HCT116 (cell line): Measurements from ENCODE around the gene RELB. TPM values are rescaled to one million over a fixed set of nuclear protein-coding genes. Genes with fewer than 3 reads are reported as not detected.

Experiments used
- ATAC-seq: fragments of 200-7000 bp; cut with Tn5 transposase; 2 replicates; pipeline ENCODE4 v1.9.1; 2020; ENCODE audit warnings: mild to moderate bottlenecking, moderate library complexity
- BruUV-seq: library from RNA; stranded (reverse); fragments of 400-500 nt; replicated peaks from 2 replicates; lab custom pipeline; 2021; lab: Mats Ljungman, UMichigan
- CTCF ChIA-PET: fragments of 300-600 bp; sonication (Branson Sonifier 250); formaldehyde crosslinking; loops from one replicate; lab custom pipeline; 2021; ENCODE audit warnings: antibody characterized with exemption; lab: Charles Lee
- POLR2A ChIA-PET: fragments of 300-600, 350-600 bp; sonication (Branson Sonifier 250); formaldehyde crosslinking; loops from one replicate; lab custom pipeline; 2021; ENCODE audit warnings: antibody characterized with exemption; lab: Charles Lee
- RAD21 ChIA-PET, 2 experiments: fragments of 300-600 bp; sonication (Branson Sonifier 250); formaldehyde crosslinking; loops; one replicate each; lab custom pipeline; 2023; ENCODE audit warnings: low total read pairs in 2 of 2; ENCODE audit not compliant: uncharacterized antibody in 2 of 2, unreplicated experiment in 2 of 2, low non-redundant PET in 1 of 2; lab: Charles Lee
- DNase-seq: peaks from one replicate; pipeline ENCODE4 v3.0.0-alpha.2; 2010; ENCODE audit warnings: low read depth, low spot score
- H2AFZ ChIP-seq: fragments of 200-600 bp; shearing (Covaris generic), sonication (generic); 2 replicates; pipeline ENCODE4 v1.6.1; 2017; ENCODE audit warnings: low read depth, mixed run types, mixed read lengths, antibody characterized with exemption, low read length; ENCODE audit not compliant: poor library complexity, severe bottlenecking
- H3K27ac ChIP-seq: 2 replicates; pipeline ENCODE4 v1.5.1; 2012; ENCODE audit warnings: low read depth, low read length
- H3K27me3 ChIP-seq: fragments of 200-600 bp; sonication (generic); 2 replicates; pipeline ENCODE4 v1.6.1; 2016; ENCODE audit warnings: mixed run types, low read length, mixed read lengths; ENCODE audit not compliant: insufficient read depth
- H3K36me3 ChIP-seq, 2 experiments: fragments of 200-500 bp in 1 of 2; fragments of 200-600 bp in 1 of 2; sonication (Bioruptor generic) in 1 of 2; sonication (generic) in 1 of 2; 2 replicates each; pipeline versions ENCODE4 v1.5.1 to v1.6.1; 2014 to 2016; ENCODE audit warnings: low read length in 2 of 2, inconsistent platforms in 1 of 2, mixed read lengths in 1 of 2, mixed run types in 1 of 2; ENCODE audit not compliant: insufficient read depth in 2 of 2, control insufficient read depth in 1 of 2
- H3K4me1 ChIP-seq, 2 experiments: fragments of 200-600 bp in 1 of 2; sonication (generic) in 1 of 2; 2 replicates each; pipeline versions ENCODE4 v1.5.1 to v1.6.1; 2012 to 2017; ENCODE audit warnings: low read length in 2 of 2, inconsistent platforms in 1 of 2, mild to moderate bottlenecking in 1 of 2, mixed read lengths in 1 of 2, mixed run types in 1 of 2, moderate library complexity in 1 of 2; ENCODE audit not compliant: insufficient read depth in 2 of 2, control insufficient read depth in 1 of 2
- H3K4me2 ChIP-seq: fragments of 200-600 bp; sonication (generic); 2 replicates; pipeline ENCODE4 v1.6.1; 2017; ENCODE audit warnings: mixed run types, low read length, mixed read lengths
- H3K4me3 ChIP-seq, 2 experiments: fragments of 200-600 bp in 1 of 2; sonication (generic) in 1 of 2; replicated peaks in 1 of 2; 2 replicates each; pipeline ENCODE4 v1.5.1; 2011 to 2016; ENCODE audit warnings: low read length in 2 of 2, control low read depth in 1 of 2, low read depth in 1 of 2, mild to moderate bottlenecking in 1 of 2, mixed read lengths in 1 of 2, mixed run types in 1 of 2
- H3K79me2 ChIP-seq: fragments of 200-600 bp; sonication (generic); 2 replicates; pipeline ENCODE4 v1.6.1; 2017; ENCODE audit warnings: mild to moderate bottlenecking, mixed run types, low read length, moderate library complexity, mixed read lengths; ENCODE audit not compliant: insufficient read depth
- H3K9ac ChIP-seq: fragments of 200-600 bp; sonication (generic); 2 replicates; pipeline ENCODE4 v1.6.1; 2016; ENCODE audit warnings: low read length, mixed read lengths
- H3K9me2 ChIP-seq: fragments of 200-600 bp; sonication (generic), shearing (Covaris generic); 2 replicates; pipeline ENCODE4 v1.6.1; 2017; ENCODE audit warnings: mixed run types, mild to moderate bottlenecking, moderate library complexity; ENCODE audit not compliant: insufficient read depth
- H3K9me3 ChIP-seq, 2 experiments: fragments of 200-500 bp in 1 of 2; fragments of 200-600 bp in 1 of 2; sonication (Bioruptor generic) in 1 of 2; sonication (generic) in 1 of 2; 2 replicates each; pipeline ENCODE4 v1.6.1; 2014 to 2017; ENCODE audit warnings: low read length in 2 of 2, mixed read lengths in 2 of 2, inconsistent platforms in 1 of 2, low read depth in 1 of 2, mild to moderate bottlenecking in 1 of 2, mixed run types in 1 of 2, moderate library complexity in 1 of 2; ENCODE audit not compliant: control insufficient read depth in 1 of 2, insufficient read depth in 1 of 2
- H4K20me1 ChIP-seq: fragments of 200-600 bp; sonication (generic), shearing (Covaris generic); 2 replicates; pipeline ENCODE4 v1.6.1; 2017; ENCODE audit warnings: mixed run types, mild to moderate bottlenecking, moderate library complexity; ENCODE audit not compliant: insufficient read depth
- CBX3 ChIP-seq: IDR thresholded peaks from 2 replicates; pipeline ENCODE4 v1.6.1; 2012; ENCODE audit warnings: low read depth
- ELF1 ChIP-seq: IDR thresholded peaks from 2 replicates; pipeline ENCODE4 v1.6.1; 2012; ENCODE audit warnings: low read depth, borderline replicate concordance
- EZH2phosphoT487 ChIP-seq: fragments of 200-600 bp; IDR thresholded peaks from 2 replicates; pipeline ENCODE4 v1.6.1; 2018; ENCODE audit warnings: antibody characterized with exemption, borderline replicate concordance
- JUND ChIP-seq: IDR thresholded peaks from 2 replicates; pipeline ENCODE4 v1.6.1; 2012
- POLR2A ChIP-seq: IDR thresholded peaks from 2 replicates; pipeline ENCODE4 v1.7.0; 2011; ENCODE audit warnings: borderline replicate concordance; ENCODE audit not compliant: insufficient read depth, insufficient read length; ENCODE audit errors: extremely low read depth
- SP1 ChIP-seq: IDR thresholded peaks from 2 replicates; pipeline ENCODE4 v1.6.1; 2012; ENCODE audit warnings: low read depth
- ZFX ChIP-seq: fragments of 450-650 bp; IDR thresholded peaks from 2 replicates; pipeline ENCODE4 v1.6.1; 2017
- ZNF274 ChIP-seq: fragments of 200-500 bp; sonication (Bioruptor generic); IDR thresholded peaks from 2 replicates; pipeline ENCODE4 v1.6.1; 2014; ENCODE audit warnings: mild to moderate bottlenecking, low read depth, low read length, inconsistent platforms
- intact Hi-C: fragments of 100-400 bp; cut with micrococcal nuclease; formaldehyde crosslinking; loops from 2 replicates; pipeline ENCODE4 v1.10.0; 2022
- total RNA-seq: library from RNA; stranded (reverse); gene quantifications from one replicate; pipeline ENCODE4 v1.2.1, GENCODE V29; 2021; ENCODE audit not compliant: unreplicated experiment
- TF ChIP-seq, protein P1 (sequence below): IDR thresholded peaks from 2 replicates; pipeline ENCODE4 v1.6.1; 2012; ENCODE audit warnings: low read depth

RELB gene
- total RNA-seq, 1 experiment from 2014 or later, result 12.9 TPM

DNA sequence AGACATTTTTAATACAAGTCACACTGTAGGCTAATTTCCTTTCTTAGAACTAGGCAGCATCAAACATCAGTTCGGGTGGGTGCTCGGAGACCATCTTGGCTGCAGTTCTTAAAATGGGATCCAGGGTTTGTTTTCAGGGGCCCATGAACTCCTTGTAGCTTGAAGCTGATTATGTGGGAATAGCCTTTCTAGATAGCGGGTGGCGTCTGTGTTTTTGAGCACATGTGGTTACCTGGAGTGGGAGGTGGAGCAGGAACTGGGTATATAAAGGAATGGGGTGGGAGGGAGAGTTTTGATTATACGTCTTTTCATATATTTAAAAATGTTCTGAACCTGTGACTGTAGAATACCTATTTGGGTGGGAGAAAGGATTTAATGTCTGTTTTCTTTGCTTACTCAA is 33.1 kb upstream of the RELB start:
- Histone ChIP-seq H3K9me2 (no peaks in the 10 kb centered on the region), H3K36me3 (peaks cover 9 to 19% of the 10 kb centered on the region in 2 experiments; a peak in 3 of 4 replicates), H3K9ac (no peak overlapping the region), H3K27ac (no peak overlapping the region), H3K9me3 (no peaks in the 10 kb centered on the region), H3K79me2 (0 out of 2 replicates have a peak, but pooled peaks cover 7% of the 10 kb centered on the region), H3K4me1 (no peaks in the 10 kb centered on the region), H3K27me3 (no peaks in the 10 kb centered on the region), H2AFZ (no peak overlapping the region), H4K20me1 (no peaks in the 10 kb centered on the region), H3K4me3 (no peak overlapping the region), H3K4me2 (no peak overlapping the region)
- no peak for TF ChIP-seq SP1
- no peak for TF ChIP-seq EZH2phosphoT487
- ChIA-PET CTCF (no interaction called here), RAD21 (no interaction called here), POLR2A (no interaction called here)
- no peak for ATAC-seq
- no peak for DNase-seq
- BruUV-seq, result no TSS peak
- intact Hi-C loops, result no loop called here

DNA sequence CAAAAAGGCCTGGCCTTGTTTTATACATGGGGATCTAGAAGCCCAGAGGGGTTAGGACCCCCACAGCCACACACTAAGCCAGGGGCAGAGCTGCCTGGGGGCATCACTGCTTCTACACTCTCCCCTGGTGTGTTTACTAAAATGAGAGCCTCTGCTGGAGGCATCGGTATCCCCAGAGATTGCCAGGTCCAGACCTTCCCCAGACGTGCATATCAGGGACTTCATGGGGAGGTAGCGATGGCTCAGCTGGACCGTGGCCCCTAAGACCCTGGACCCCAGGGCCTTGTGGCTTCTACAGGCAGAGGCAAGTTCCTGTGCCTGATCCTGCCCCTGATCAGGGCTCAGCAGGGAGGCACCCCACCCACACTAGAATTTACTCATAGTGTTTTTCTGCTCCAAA is 32.6 kb upstream of the RELB start:
- Histone ChIP-seq H3K79me2 (0 out of 2 replicates have a peak, but pooled peaks cover 7% of the 10 kb centered on the region), H2AFZ (no peak overlapping the region), H3K4me1 (no peaks in the 10 kb centered on the region), H3K27me3 (no peaks in the 10 kb centered on the region)
- DNase-seq, result no peak
- no TSS peak for BruUV-seq
- TF ChIP-seq EZH2phosphoT487, result no peak
- TF ChIP-seq POLR2A, result no peak
- TF ChIP-seq CBX3, result no peak
- no peak for TF ChIP-seq ELF1
- TF ChIP-seq, protein P1, sequence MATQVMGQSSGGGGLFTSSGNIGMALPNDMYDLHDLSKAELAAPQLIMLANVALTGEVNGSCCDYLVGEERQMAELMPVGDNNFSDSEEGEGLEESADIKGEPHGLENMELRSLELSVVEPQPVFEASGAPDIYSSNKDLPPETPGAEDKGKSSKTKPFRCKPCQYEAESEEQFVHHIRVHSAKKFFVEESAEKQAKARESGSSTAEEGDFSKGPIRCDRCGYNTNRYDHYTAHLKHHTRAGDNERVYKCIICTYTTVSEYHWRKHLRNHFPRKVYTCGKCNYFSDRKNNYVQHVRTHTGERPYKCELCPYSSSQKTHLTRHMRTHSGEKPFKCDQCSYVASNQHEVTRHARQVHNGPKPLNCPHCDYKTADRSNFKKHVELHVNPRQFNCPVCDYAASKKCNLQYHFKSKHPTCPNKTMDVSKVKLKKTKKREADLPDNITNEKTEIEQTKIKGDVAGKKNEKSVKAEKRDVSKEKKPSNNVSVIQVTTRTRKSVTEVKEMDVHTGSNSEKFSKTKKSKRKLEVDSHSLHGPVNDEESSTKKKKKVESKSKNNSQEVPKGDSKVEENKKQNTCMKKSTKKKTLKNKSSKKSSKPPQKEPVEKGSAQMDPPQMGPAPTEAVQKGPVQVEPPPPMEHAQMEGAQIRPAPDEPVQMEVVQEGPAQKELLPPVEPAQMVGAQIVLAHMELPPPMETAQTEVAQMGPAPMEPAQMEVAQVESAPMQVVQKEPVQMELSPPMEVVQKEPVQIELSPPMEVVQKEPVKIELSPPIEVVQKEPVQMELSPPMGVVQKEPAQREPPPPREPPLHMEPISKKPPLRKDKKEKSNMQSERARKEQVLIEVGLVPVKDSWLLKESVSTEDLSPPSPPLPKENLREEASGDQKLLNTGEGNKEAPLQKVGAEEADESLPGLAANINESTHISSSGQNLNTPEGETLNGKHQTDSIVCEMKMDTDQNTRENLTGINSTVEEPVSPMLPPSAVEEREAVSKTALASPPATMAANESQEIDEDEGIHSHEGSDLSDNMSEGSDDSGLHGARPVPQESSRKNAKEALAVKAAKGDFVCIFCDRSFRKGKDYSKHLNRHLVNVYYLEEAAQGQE, result no peak
- TF ChIP-seq ZFX, result no peak
- TF ChIP-seq SP1, result no peak
- no peak for TF ChIP-seq ZNF274
- no peak for TF ChIP-seq JUND
- TF ChIP-seq, all 23 proteins: peak for 0
- H3K36me3 ChIP-seq, result peaks cover 10 to 24% of the 10 kb centered on the region in 2 experiments; a peak in 3 of 4 replicates
- ChIA-PET RAD21 (no interaction called here), CTCF (no interaction called here), POLR2A (no interaction called here)
- no peaks in the 10 kb centered on the region for H3K9me3 ChIP-seq
- no peak overlapping the region for H3K9ac ChIP-seq
- H3K9me2 ChIP-seq, result no peaks in the 10 kb centered on the region
- no peak overlapping the region for H3K4me2 ChIP-seq
- intact Hi-C loops, result no loop called here
- no peaks in the 10 kb centered on the region for H4K20me1 ChIP-seq
- ATAC-seq, result no peak
- H3K4me3 ChIP-seq, result no peak overlapping the region
- H3K27ac ChIP-seq, result no peak overlapping the region
